ENCODE results near the gene PLXNA4. TPM values are rescaled to one million over a fixed set of nuclear protein-coding genes. Genes with fewer than 3 reads are reported as not detected.

PLXNA4 gene
- total RNA-seq, 1 experiment from 2014 or later: not detected

- no peaks in the 10 kb centered on the region for H3K36me3 Mint-ChIP-seq (ENCODE audit: insufficient read depth, unreplicated experiment)
- H3K27me3 Mint-ChIP-seq (ENCODE audit: insufficient read depth, unreplicated experiment): no peaks in the 10 kb centered on the region
- ChIA-PET CTCF (interaction anchor here (0.6 kb wide), 1 partner anchor 250 kb away, joined by 3 read pairs; no protein-coding TSS in a partner anchor), POLR2A (no interaction called here)
- DNase-seq (ENCODE audit: unreplicated experiment): no peak
- H3K27ac Mint-ChIP-seq (ENCODE audit: low read depth, unreplicated experiment): no peak overlapping the region
- intact Hi-C loops (cut with micrococcal nuclease): no loop called here
- peaks cover 25% of the 10 kb centered on the region for H3K9me3 Mint-ChIP-seq (ENCODE audit: unreplicated experiment)
- no TSS peak for BruUV-seq (replicated peaks)
- TF ChIP-seq CTCF (IDR thresholded peaks at IDR 0.05; ENCODE audit: unreplicated experiment): no peak
- H3K4me3 Mint-ChIP-seq (ENCODE audit: unreplicated experiment): no peak overlapping the region
- no peaks in the 10 kb centered on the region for H3K4me1 Mint-ChIP-seq (ENCODE audit: insufficient read depth, unreplicated experiment)
Measured at GRCh38 chr7:132244903-132245480, 331.3 kb downstream of the PLXNA4 start.

- no peak for TF ChIP-seq CTCF (IDR thresholded peaks at IDR 0.05; ENCODE audit: unreplicated experiment)
- ChIA-PET CTCF (no interaction called here), POLR2A (no interaction called here)
- no TSS peak for BruUV-seq (replicated peaks)
- intact Hi-C loops (cut with micrococcal nuclease): no loop called here
- no peaks in the 10 kb centered on the region for H3K36me3 Mint-ChIP-seq (ENCODE audit: insufficient read depth, unreplicated experiment)
- peaks cover 25% of the 10 kb centered on the region for H3K9me3 Mint-ChIP-seq (ENCODE audit: unreplicated experiment)
- no peak overlapping the region for H3K27ac Mint-ChIP-seq (ENCODE audit: low read depth, unreplicated experiment)
- no peak for DNase-seq (ENCODE audit: unreplicated experiment)
- H3K4me1 Mint-ChIP-seq (ENCODE audit: insufficient read depth, unreplicated experiment): no peaks in the 10 kb centered on the region
- H3K27me3 Mint-ChIP-seq (ENCODE audit: insufficient read depth, unreplicated experiment): no peaks in the 10 kb centered on the region
- no peak overlapping the region for H3K4me3 Mint-ChIP-seq (ENCODE audit: unreplicated experiment)
Measured at GRCh38 chr7:132243463-132243862, 332.8 kb downstream of the PLXNA4 start.

GRCh38 chr7:132243051-132243450 is 333.2 kb downstream of the PLXNA4 start:
- no peak for DNase-seq (ENCODE audit: unreplicated experiment)
- POLR2A ChIA-PET: no interaction called here

GRCh38 chr7:132242192-132242812 is 334.0 kb downstream of the PLXNA4 start:
- Mint-ChIP-seq H3K9me3 (ENCODE audit: unreplicated experiment) (peaks cover 25% of the 10 kb centered on the region), H3K4me3 (ENCODE audit: unreplicated experiment) (no peak overlapping the region), H3K27ac (ENCODE audit: low read depth, unreplicated experiment) (no peak overlapping the region), H3K36me3 (ENCODE audit: insufficient read depth, unreplicated experiment) (no peaks in the 10 kb centered on the region), H3K4me1 (ENCODE audit: insufficient read depth, unreplicated experiment) (no peaks in the 10 kb centered on the region), H3K27me3 (ENCODE audit: insufficient read depth, unreplicated experiment) (no peaks in the 10 kb centered on the region)
- no TSS peak for BruUV-seq (replicated peaks)
- ChIA-PET POLR2A (no interaction called here), CTCF (no interaction called here)
- DNase-seq (ENCODE audit: unreplicated experiment): no peak
- no peak for TF ChIP-seq CTCF (IDR thresholded peaks at IDR 0.05; ENCODE audit: unreplicated experiment)
- intact Hi-C loops (cut with micrococcal nuclease): no loop called here

More at GRCh38 chr7:132243051-132243450, 333.2 kb downstream of the PLXNA4 start:
- TF ChIP-seq CTCF (IDR thresholded peaks at IDR 0.05; ENCODE audit: unreplicated experiment): no peak
- no peaks in the 10 kb centered on the region for H3K36me3 Mint-ChIP-seq (ENCODE audit: insufficient read depth, unreplicated experiment)
- H3K9me3 Mint-ChIP-seq (ENCODE audit: unreplicated experiment): peaks cover 25% of the 10 kb centered on the region
- H3K4me3 Mint-ChIP-seq (ENCODE audit: unreplicated experiment): no peak overlapping the region
- CTCF ChIA-PET: no interaction called here
- no peak overlapping the region for H3K27ac Mint-ChIP-seq (ENCODE audit: low read depth, unreplicated experiment)
- H3K27me3 Mint-ChIP-seq (ENCODE audit: insufficient read depth, unreplicated experiment): no peaks in the 10 kb centered on the region
- intact Hi-C loops (cut with micrococcal nuclease): no loop called here
- no TSS peak for BruUV-seq (replicated peaks)
- H3K4me1 Mint-ChIP-seq (ENCODE audit: insufficient read depth, unreplicated experiment): no peaks in the 10 kb centered on the region
